GM08714 (cell line): ENCODE measurements around the gene FCN1.

ENCODE experiments used
- H3K4me3 ChIP-seq: fragments of 200-500 bp; sonication (Bioruptor generic); 2 replicates; pipeline ENCODE4 v1.5.1; 2014; ENCODE audit warnings: mild to moderate bottlenecking, low read length, inconsistent platforms
- ZNF274 ChIP-seq: IDR thresholded peaks from 2 replicates; pipeline ENCODE4 v1.6.1; 2012; ENCODE audit warnings: mild to moderate bottlenecking, low read depth, low read length

FCN1 gene

DNA sequence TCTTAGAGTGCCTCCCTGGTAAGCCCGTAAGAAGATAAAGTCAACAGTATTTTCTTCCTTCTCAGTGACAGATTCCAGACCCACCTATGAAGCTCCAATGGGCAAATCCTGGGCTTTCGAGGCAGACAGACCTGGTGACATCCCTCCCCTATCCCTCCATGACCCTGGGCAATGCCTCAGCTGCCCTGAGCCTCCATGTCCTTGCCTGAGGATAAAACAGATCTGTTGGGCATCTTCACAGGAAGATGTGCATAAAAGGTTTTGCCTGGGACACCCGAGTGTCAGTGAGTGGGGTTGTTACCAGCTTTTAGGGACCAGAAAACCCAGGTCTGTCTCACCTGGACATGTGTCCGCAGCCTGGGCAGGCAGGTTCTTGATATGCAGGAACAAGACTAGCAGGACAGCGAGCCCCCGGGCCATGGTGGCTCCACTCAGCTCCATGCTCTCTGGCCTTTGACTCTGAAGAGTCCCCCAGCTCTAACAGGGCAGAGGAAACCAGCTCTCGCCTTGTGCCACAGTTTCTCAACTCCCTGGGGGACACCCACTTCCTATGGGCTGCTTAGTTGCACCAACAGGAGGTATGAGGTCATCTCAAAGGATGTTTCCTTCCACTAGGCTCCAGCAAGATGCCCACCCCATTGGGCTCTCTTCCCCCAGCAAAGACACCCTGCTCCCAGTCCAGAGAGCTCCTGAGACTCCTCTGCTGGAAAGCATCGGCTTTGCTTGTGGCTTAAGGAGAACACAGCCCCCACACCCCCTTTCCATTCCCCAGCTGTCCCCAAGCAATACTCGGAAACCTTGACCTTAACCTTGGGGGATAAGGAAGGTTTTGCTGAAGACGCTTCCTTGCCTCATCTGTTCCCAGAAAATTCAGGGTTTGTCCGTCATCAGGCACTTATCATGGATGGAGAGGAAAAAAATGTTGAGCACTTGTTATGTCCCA, at the start of gene FCN1:
Gene FCN1, minus strand, starts transcription at position 482 of the 943 bp plus-strand sequence. Its CDS starts 41 bp downstream, at position 441.
- H3K4me3 ChIP-seq, result no peak within 1 kb of the TSS
- TF ChIP-seq ZNF274, result no peak

DNA sequence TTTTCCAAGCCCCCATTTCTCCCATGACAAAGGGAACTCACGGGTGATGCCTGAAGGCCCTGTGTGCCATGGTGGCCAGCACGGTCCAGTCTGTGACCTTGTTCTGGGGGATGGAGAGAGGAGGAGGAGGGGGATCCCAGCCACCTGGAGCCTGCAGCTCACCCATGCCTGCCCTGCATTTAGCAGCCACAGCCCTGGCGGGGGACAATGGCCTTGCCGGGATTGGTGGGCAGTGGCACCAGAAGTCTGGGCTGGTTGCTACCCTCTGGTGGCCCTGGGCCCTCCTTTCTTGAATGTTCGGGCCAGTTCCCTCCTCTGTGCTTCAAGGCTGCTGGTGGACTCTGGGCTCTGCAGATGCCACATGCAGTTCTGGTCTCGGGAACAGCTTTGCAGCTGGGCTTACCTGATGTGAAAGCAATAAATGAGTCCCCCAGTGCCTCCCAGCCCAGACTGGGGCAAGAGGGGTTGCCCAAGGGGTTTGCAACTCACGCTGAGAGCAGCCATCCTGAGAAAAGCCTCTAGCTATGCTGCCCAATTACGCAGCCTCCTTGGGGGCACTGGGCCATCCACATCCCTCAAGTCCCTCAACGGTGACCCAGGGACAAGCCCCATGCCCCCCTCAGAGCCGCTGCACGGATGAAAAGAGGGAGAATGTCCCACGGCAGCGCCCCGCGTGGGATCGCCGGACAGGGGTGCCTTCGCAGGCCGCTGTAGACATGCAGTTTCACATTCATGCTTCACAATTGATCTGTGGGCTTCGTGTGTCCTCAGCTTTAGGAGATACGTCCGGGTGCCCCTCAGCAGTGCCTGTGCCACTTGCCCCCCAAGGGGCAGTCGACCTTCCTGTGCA, 49.2 kb upstream of the FCN1 start:
- TF ChIP-seq ZNF274, result no peak
- no peak overlapping the region for H3K4me3 ChIP-seq

GRCh38 chr9:134966270-134966669, 48.6 kb upstream of the FCN1 start:
- no peak for TF ChIP-seq ZNF274
- no peak overlapping the region for H3K4me3 ChIP-seq

DNA sequence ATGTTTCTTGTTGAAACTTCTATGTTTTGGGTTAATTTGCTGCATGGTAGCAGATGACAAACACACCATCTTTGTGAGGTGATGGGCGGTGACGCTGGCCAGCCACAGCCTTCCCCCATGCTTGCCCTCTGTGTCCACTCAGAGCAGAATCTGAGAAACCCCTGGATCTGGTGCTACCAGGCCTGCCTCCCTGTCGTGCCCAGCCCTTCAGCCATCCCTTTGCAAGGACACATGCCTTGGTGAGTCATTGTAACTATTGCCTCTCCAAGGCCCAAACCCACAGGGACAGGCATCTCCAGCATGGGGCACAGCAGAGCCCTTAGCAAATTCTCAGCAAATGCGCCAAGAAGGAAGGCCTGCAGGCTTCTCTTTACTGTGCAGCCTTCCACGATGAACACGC, 48.1 kb upstream of the FCN1 start:
- H3K4me3 ChIP-seq, result no peak overlapping the region
- TF ChIP-seq ZNF274, result no peak

DNA sequence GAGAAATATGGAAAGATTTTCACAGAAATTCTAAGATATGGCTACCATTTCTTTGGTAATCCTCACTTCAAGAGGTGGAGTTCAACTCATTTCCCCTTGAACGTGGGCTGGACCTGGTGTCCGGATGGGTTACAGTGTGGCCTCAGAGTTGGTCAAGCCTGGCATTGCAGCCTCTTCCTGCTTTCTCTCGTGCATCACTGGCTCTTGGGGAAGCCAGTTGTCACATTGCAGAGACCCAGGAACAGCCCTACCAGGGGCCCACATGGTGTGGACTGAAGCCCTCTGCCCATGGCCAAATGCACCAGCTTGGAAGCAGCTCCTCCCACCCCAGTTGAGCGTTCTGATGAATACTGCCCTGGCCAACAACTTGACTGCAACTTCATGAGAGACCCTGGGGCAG, 47.7 kb upstream of the FCN1 start:
- TF ChIP-seq ZNF274, result no peak
- H3K4me3 ChIP-seq, result no peak overlapping the region

- TF ChIP-seq ZNF274, result no peak
- H3K4me3 ChIP-seq, result no peak overlapping the region
Measured at GRCh38 chr9:134964271-134965055, 46.8 kb upstream of the FCN1 start.

- H3K4me3 ChIP-seq, result no peak overlapping the region
- TF ChIP-seq ZNF274, result no peak
Measured at GRCh38 chr9:134963546-134963945, 45.8 kb upstream of the FCN1 start.

GRCh38 chr9:134962973-134963364, 45.3 kb upstream of the FCN1 start:
- TF ChIP-seq ZNF274, result no peak

GRCh38 chr9:134962065-134962972, 44.6 kb upstream of the FCN1 start:
- no peak for TF ChIP-seq ZNF274
- H3K4me3 ChIP-seq, result no peak overlapping the region

More at GRCh38 chr9:134962973-134963364, 45.3 kb upstream of the FCN1 start:
- no peak overlapping the region for H3K4me3 ChIP-seq

DNA sequence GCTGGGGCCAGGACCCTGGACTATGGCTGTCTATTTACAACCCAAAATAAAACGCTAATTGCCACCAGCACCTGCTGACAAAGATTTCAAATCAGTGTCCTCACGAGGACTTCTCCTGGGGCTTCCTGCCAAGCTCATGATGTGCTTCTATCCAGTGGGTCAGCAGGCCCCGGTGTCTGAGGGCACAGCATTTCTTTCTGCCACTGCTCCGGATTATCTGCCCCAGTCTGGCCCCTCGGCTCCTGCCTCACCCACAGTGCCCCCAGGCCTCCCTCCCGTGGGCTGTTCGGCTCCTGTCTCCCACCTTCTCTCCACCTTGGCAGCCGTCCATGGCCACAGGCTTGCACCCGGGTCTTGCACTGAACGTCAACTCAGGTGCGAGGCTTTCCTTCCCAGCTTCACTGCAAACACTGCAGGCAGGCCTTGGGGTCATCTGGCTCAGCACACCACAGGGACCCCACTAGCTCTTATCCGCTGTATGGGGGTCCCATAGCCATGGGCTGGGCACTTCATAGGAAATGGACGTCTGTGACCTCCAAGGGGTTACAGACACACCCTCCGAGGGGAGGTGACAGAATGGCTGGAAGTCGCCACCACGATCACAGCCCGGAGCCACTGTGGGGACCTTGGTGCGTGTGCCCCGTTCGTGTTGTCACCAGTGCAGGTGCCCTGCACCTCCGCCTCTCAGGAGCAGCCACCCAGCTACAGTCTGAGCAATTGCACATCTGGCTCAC, 43.8 kb upstream of the FCN1 start:
- no peak for TF ChIP-seq ZNF274
- H3K4me3 ChIP-seq, result no peak overlapping the region

DNA sequence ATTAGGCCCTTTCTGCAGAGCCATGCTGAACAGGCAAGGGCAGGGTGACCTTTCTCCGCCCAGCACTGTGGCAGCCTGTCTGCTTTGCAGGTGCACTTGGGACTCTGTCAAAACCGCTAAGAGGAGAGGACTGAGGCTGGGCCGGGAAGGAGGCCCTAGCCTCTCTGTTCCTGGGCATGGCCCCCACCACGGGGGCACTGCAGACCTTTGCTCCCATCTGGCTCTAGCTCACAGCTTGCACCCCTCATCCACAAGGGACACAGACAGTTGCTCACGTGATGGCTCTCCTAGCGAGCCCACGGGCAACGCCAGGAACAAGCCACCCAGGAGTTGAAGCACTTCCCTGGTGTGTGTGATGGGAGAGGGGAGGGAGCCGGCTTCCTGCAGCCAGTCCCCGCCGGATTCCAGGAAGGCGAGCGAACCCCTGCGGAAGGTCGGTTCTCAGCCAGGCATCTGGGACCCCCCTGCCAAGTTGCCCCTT, 43.0 kb upstream of the FCN1 start:
- TF ChIP-seq ZNF274, result no peak
- H3K4me3 ChIP-seq, result no peak overlapping the region

- no peak overlapping the region for H3K4me3 ChIP-seq
- TF ChIP-seq ZNF274, result no peak
Measured at GRCh38 chr9:134959971-134960310, 42.2 kb upstream of the FCN1 start.
